Esophagus muscularis mucosa (tissue), 4 donors: Measurements from ENCODE around the gene ATP8B3. TPM values are rescaled to one million over a fixed set of nuclear protein-coding genes. Genes with fewer than 3 reads are reported as not detected.
A peak's percentile ranks its signal among the peaks of the same experiment; 100 is the strongest.

Experiments used
- DNase-seq: peaks from one replicate; pipeline ENCODE4 v3.0.0-alpha.2; 2017; ENCODE audit errors: extremely low spot score
- H3K27ac ChIP-seq, 4 donors: fragments of 200-600 bp; sonication (generic); replicated peaks in 1 of 4; 1 replicate in 3 of 4; 2 replicates in 1 of 4; pipeline ENCODE4 v1.5.1; 2016 to 2019; ENCODE audit warnings: mild to moderate bottlenecking in 1 of 4
- H3K27me3 ChIP-seq, 4 donors: fragments of 200-600 bp; sonication (generic); one replicate each; pipeline versions ENCODE4 v1.5.1 to v1.6.0; 2016 to 2019
- H3K36me3 ChIP-seq, 4 donors: fragments of 200-600 bp; sonication (generic); one replicate each; pipeline ENCODE4 v1.5.1; 2016 to 2019
- H3K4me1 ChIP-seq, 4 donors: fragments of 200-600 bp; sonication (generic); one replicate each; pipeline ENCODE4 v1.5.1; 2016 to 2019
- H3K4me3 ChIP-seq, 4 donors: fragments of 200-600 bp; sonication (generic); 1 replicate in 2 of 4; 2 replicates in 2 of 4; pipeline ENCODE4 v1.5.1; 2016 to 2019; ENCODE audit warnings: mild to moderate bottlenecking in 4 of 4, moderate library complexity in 1 of 4
- H3K9me3 ChIP-seq, 4 donors: fragments of 200-600 bp; sonication (generic); 1 replicate in 3 of 4; 2 replicates in 1 of 4; pipeline ENCODE4 v1.5.1; 2016 to 2019
- EP300 ChIP-seq: sonication (generic); formaldehyde crosslinking; IDR thresholded peaks from one replicate; pipeline ENCODE4 v1.6.1; 2017; ENCODE audit warnings: antibody characterized with exemption
- POLR2A ChIP-seq: fragments of 450-650 bp; IDR thresholded peaks from one replicate; pipeline ENCODE4 v1.6.1; 2017; ENCODE audit warnings: antibody characterized with exemption, moderate library complexity, mild to moderate bottlenecking, low read depth
- POLR2AphosphoS5 ChIP-seq, 2 donors: sonication (generic); formaldehyde crosslinking; IDR thresholded peaks; one replicate each; pipeline ENCODE4 v1.6.1; 2017; ENCODE audit warnings: antibody characterized with exemption in 2 of 2
- WGBS: methylation state at CpG from one replicate; pipeline ENCODE4 v1.1.5; 2018; 5-methylcytosine and 5-hydroxymethylcytosine counted together
- intact Hi-C: fragments of 100-400 bp; cut with DNase I; formaldehyde crosslinking; loops from one replicate; pipeline ENCODE4 v1.15.1; 2023
- total RNA-seq, 4 donors: library from RNA; depleted of rRNA; stranded (reverse); fragments of >200 nt; gene quantifications; one replicate each; pipeline versions ENCODE4 v1.1.0 to v1.2.1, GENCODE V29; 2016
- TF ChIP-seq, protein P1 (sequence below), 3 experiments: fragments of 200-600 bp in 2 of 3; fragments of 450-650 bp in 1 of 3; sonication (generic) in 2 of 3; IDR thresholded peaks; one replicate each; pipeline ENCODE4 v1.5.1; 2017 to 2019; ENCODE audit warnings: antibody characterized with exemption in 3 of 3, mild to moderate bottlenecking in 2 of 3, moderate library complexity in 1 of 3

Gene ATP8B3
- total RNA-seq, 4 donors from 2014 or later: 0.19 to 0.92 (median 0.66) TPM

DNA sequence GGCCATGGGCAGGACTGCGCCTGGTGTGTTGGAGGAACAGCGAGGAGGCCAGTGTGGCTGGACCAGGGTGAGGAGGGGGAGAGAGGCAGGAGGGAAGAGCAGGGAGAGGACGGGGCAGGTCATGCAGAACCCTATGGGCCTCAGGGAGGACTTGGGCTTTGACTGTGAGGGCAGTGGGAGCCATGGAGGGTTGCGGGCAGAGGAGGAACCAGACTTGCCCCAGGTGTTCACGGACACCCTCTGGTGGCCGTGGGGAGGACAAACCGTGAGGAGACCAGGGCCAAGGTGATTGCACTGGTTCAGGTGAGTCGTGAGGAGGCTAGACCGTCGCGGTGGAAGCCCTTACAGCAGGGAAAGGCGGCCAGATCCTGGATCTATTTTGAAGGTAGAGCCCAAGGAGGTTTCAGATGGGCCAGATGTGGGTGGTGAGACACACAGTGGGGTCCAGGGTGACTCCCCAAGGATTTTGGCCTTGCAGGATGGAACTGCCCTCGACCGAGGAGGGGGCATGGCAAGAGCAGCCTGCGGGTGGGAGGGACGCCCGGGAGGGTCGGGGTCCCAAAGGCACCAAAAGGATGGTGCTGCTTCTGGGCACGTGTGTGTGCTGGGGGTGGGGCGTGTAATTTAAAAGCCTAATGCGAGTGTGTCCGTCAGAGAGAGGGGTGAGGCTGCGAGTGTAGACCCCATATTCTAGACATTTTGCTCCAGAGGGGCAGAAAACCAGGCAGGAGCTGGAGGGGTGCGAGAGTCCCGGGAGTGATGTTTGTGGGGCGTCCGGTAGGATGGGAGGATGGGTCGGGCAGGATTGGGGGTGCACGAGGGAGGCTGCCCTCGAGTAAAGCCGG is 39.0 kb upstream of the ATP8B3 start:
- TF ChIP-seq, protein P1, sequence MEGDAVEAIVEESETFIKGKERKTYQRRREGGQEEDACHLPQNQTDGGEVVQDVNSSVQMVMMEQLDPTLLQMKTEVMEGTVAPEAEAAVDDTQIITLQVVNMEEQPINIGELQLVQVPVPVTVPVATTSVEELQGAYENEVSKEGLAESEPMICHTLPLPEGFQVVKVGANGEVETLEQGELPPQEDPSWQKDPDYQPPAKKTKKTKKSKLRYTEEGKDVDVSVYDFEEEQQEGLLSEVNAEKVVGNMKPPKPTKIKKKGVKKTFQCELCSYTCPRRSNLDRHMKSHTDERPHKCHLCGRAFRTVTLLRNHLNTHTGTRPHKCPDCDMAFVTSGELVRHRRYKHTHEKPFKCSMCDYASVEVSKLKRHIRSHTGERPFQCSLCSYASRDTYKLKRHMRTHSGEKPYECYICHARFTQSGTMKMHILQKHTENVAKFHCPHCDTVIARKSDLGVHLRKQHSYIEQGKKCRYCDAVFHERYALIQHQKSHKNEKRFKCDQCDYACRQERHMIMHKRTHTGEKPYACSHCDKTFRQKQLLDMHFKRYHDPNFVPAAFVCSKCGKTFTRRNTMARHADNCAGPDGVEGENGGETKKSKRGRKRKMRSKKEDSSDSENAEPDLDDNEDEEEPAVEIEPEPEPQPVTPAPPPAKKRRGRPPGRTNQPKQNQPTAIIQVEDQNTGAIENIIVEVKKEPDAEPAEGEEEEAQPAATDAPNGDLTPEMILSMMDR (IDR thresholded peaks at IDR 0.05): no peak
- peak; percentile 9 for TF ChIP-seq POLR2A
- Histone ChIP-seq H3K4me3 (no peak overlapping the region), H3K36me3 (peaks cover 0 to 5% (median 0%) of the 10 kb centered on the region in 4 donors), H3K4me1 (peaks cover 49 to 74% (median 62%) of the 10 kb centered on the region in 4 donors), H3K9me3 (no peaks in the 10 kb centered on the region), H3K27me3 (peaks cover 0 to 38% (median 0%) of the 10 kb centered on the region in 4 donors), H3K27ac (no peak overlapping the region)
- no peak for DNase-seq
- intact Hi-C loops: no loop called here
- WGBS: 64% methylated on average over 31 of the region's 31 CpGs

DNA sequence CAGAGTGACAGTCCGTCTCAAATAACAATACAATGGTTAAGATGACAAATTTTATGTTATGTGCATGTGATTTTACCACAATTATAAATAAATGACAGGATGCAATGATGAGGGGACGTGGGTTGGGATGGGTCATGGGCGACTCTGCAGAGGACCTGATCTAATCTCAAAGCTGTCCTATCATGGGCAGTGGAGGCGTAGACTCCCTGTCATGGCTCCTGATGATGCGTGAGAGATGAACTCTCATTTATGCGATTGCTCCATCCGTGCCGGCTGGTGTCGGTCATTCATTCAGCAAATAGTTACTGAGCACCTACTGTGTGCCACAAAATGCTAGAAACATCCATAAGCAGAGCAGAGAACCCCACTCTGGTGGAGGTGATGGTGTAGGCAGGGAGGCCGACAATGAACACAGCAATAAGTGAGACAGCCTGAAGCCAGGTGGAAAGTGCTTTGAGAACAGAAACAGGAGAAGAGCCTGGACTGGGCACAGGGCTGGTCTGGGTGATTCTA is 37.9 kb upstream of the ATP8B3 start:
- TF ChIP-seq, protein P1 (IDR thresholded peaks at IDR 0.05): no peak
- TF ChIP-seq POLR2A (no peak), EP300 (no peak), POLR2AphosphoS5 (IDR thresholded peaks at IDR 0.05) (no peak)
- 90% methylated on average over 10 of the region's 10 CpGs for WGBS
- no peak for DNase-seq

DNA sequence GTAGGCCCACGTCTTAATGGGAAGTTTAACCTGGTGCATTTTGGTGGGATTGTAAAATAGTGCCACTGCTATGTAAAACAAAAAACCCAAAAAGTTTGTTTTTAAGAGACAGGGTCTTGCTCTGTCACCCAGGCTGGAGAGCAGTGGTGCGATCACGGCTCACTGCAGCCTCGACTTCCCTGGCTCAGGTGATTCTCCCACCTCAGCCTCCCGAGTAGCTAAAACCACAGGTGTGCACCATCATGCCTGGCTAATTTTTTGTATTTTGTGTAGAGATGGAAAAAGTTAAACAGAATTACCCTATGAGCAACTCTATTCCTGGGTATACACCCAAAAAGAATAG is 37.0 kb upstream of the ATP8B3 start:
- peaks cover 0 to 30% (median 0%) of the 10 kb centered on the region in 4 donors for H3K27me3 ChIP-seq
- peaks cover 51 to 74% (median 62%) of the 10 kb centered on the region in 4 donors for H3K4me1 ChIP-seq
- 65% methylated on average over 5 of the region's 5 CpGs for WGBS
- H3K27ac ChIP-seq: peak overlapping the region in 2 of 4 donors; percentile 97 to 99
- TF ChIP-seq POLR2AphosphoS5 (IDR thresholded peaks at IDR 0.05) (no peak), POLR2A (no peak), EP300 (no peak)
- TF ChIP-seq, protein P1 (IDR thresholded peaks at IDR 0.05): no peak
- intact Hi-C loops: no loop called here
- no peaks in the 10 kb centered on the region for H3K9me3 ChIP-seq
- peaks cover 0 to 19% (median 5%) of the 10 kb centered on the region in 4 donors for H3K36me3 ChIP-seq
- no peak for DNase-seq
- H3K4me3 ChIP-seq: peak overlapping the region in 1 of 4 donors; percentile 100

More for the DNA sequence above, 37.9 kb upstream of the ATP8B3 start:
- H3K9me3 ChIP-seq: no peaks in the 10 kb centered on the region
- peaks cover 0 to 14% (median 3%) of the 10 kb centered on the region in 4 donors for H3K36me3 ChIP-seq
- H3K4me3 ChIP-seq: no peak overlapping the region
- no peak overlapping the region for H3K27ac ChIP-seq
- peaks cover 0 to 34% (median 0%) of the 10 kb centered on the region in 4 donors for H3K27me3 ChIP-seq
- H3K4me1 ChIP-seq: peaks cover 51 to 74% (median 62%) of the 10 kb centered on the region in 4 donors
- intact Hi-C loops: no loop called here

DNA sequence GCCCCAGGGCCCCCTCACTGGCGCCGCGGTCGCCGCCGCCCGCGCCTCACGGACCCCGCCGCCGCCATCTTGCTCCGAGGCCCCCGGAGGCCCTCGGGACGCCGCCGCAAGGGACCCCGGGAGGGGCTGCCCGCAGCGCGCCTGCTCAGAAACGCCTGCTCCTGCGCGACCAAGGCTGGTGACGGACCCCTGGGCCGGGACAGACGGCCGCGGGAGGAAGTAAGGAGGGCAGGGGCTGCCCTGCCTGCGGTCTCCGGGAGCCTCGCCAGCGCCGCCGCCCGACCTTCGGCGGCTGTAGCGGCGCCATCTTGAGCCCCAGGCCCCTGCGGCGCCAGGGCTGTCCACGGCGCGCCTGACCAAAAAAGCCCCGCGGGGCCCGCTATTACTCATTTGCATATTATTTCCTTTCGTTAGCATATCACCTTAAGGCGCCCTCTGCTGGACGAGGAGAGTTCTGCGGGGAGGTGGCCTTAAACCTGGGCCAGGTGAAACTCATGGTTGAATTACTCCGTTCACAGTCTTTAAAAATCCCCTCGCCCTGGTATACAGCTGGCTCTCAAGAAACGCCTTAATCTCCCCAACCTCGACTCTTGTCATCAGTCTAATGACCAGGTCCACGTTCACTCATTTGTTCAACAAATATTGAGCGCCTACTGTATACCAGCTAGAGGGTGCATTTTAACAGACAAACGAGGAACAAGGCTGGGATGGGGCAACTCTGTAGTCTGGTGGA is 36.5 kb upstream of the ATP8B3 start, which contains the start of gene REXO1:
TSS of gene REXO1 (minus strand) at position 85 of the 733 bp plus-strand sequence. CDS start 125 bp downstream, outside the sequence.
- H3K4me1 ChIP-seq: peaks cover 51 to 74% (median 62%) of the 10 kb centered on the region in 4 donors
- H3K9me3 ChIP-seq: no peaks in the 10 kb centered on the region
- peak within 1 kb of the TSS; percentile 100 for H3K4me3 ChIP-seq
- no peak for TF ChIP-seq POLR2A
- TF ChIP-seq, protein P1 (IDR thresholded peaks at IDR 0.05): peak; percentile 95 to 96 (median 96)
- peak; percentile 53 to 67 for TF ChIP-seq POLR2AphosphoS5 (IDR thresholded peaks at IDR 0.05)
- TF ChIP-seq EP300: no peak
- peaks cover 0 to 20% (median 7%) of the 10 kb centered on the region in 4 donors for H3K36me3 ChIP-seq
- peaks cover 0 to 25% (median 0%) of the 10 kb centered on the region in 4 donors for H3K27me3 ChIP-seq
- peak; percentile 98 for DNase-seq
- H3K27ac ChIP-seq: peak within 1 kb of the TSS; percentile 97 to 99 (median 99)
- 10% methylated on average over 12 of the region's 60 CpGs for WGBS
- intact Hi-C loops: loop anchor here (1.0 kb wide), 1 partner anchor 14 kb away; no protein-coding TSS in a partner anchor
